GM12878 (cell line): ENCODE data around the gene AP5Z1. TPM values are rescaled to one million over a fixed set of nuclear protein-coding genes. Genes with fewer than 3 reads are reported as not detected.

Experiments
- ATAC-seq: fragments of 200-7000 bp; cut with Tn5 transposase; 3 replicates; pipeline ENCODE4 v1.9.1; 2020; ENCODE audit warnings: mild to moderate bottlenecking, moderate library complexity
- BruUV-seq: library from RNA; stranded (reverse); fragments of 400-500 nt; replicated peaks from 2 replicates; lab custom pipeline; 2021; lab: Mats Ljungman, UMichigan
- CTCF ChIA-PET: fragments of 300-600 bp; sonication (Branson Sonifier 250); formaldehyde crosslinking; extraction: SDS; loops from one replicate; lab custom pipeline; 2021; ENCODE audit warnings: inconsistent platforms; lab: Yijun Ruan, JAX
- POLR2A ChIA-PET: fragments of 350-600 bp; formaldehyde crosslinking; extraction: SDS; loops from one replicate; lab custom pipeline; 2021; ENCODE audit warnings: inconsistent platforms; lab: Charles Lee
- RAD21 ChIA-PET: fragments of 300-600 bp; sonication (Branson Sonifier 250); formaldehyde crosslinking; loops from one replicate; lab custom pipeline; 2023; ENCODE audit warnings: antibody characterized with exemption; ENCODE audit not compliant: unreplicated experiment; lab: Charles Lee
- SMC1A ChIA-PET: fragments of 300-600 bp; sonication (Branson Sonifier 250); formaldehyde crosslinking; loops from one replicate; lab custom pipeline; 2023; ENCODE audit not compliant: unreplicated experiment, uncharacterized antibody; lab: Charles Lee
- DNase-seq: peaks from one replicate; pipeline ENCODE4 v3.0.0-alpha.2; 2011; ENCODE audit warnings: low read depth, low spot score
- FAIRE-seq: peaks from 3 replicates; lab custom pipeline; 2011; peaks lifted over from hg19 to GRCh38; lab: Jason Lieb, UNC
- H2AFZ ChIP-seq: 2 replicates; pipeline ENCODE4 v1.6.0; 2011; ENCODE audit warnings: low read depth, low read length, control low read depth; ENCODE audit not compliant: control insufficient read depth
- H3K27ac ChIP-seq: 2 replicates; pipeline ENCODE4 v1.5.1; 2011; ENCODE audit warnings: control low read depth; ENCODE audit not compliant: control insufficient read depth, insufficient read depth
- H3K27me3 ChIP-seq, 2 experiments: replicated peaks in 1 of 2; 2 replicates each; pipeline versions ENCODE4 v1.6.0 to v1.6.1; 2011; ENCODE audit warnings: low read length in 1 of 2; ENCODE audit not compliant: control insufficient read depth in 2 of 2, insufficient read depth in 2 of 2
- H3K36me3 ChIP-seq, 2 experiments: 2 replicates each; pipeline ENCODE4 v1.5.1; 2011; ENCODE audit warnings: low read length in 1 of 2; ENCODE audit not compliant: control insufficient read depth in 2 of 2, insufficient read depth in 2 of 2
- H3K4me1 ChIP-seq: 2 replicates; pipeline ENCODE4 v1.6.1; 2011; ENCODE audit warnings: mild to moderate bottlenecking, low read length, moderate library complexity, mixed read lengths; ENCODE audit not compliant: control insufficient read depth, insufficient read depth
- H3K4me2 ChIP-seq: 2 replicates; pipeline ENCODE4 v1.6.0; 2011; ENCODE audit warnings: control low read depth; ENCODE audit not compliant: control insufficient read depth, insufficient read depth
- H3K4me3 ChIP-seq: fragments of 200-600 bp; sonication (generic); 2 replicates; pipeline ENCODE4 v1.5.1; 2016
- H3K79me2 ChIP-seq: 2 replicates; pipeline ENCODE4 v1.6.0; 2011; ENCODE audit warnings: low read length; ENCODE audit not compliant: control insufficient read depth, insufficient read depth
- H3K9ac ChIP-seq: 2 replicates; pipeline ENCODE4 v1.8.0; 2011; ENCODE audit warnings: low read length, control low read depth, mixed read lengths; ENCODE audit not compliant: control insufficient read depth, insufficient read depth
- H3K9me3 ChIP-seq: replicated peaks from 3 replicates; pipeline ENCODE4 v1.5.1; 2011; ENCODE audit warnings: mild to moderate bottlenecking, low read length; ENCODE audit not compliant: control insufficient read depth, insufficient read depth
- H4K20me1 ChIP-seq: 2 replicates; pipeline ENCODE4 v1.6.0; 2011; ENCODE audit not compliant: control insufficient read depth, insufficient read depth
- ATF7 ChIP-seq: fragments of 450-650 bp; IDR thresholded peaks from 2 replicates; pipeline ENCODE4 v1.6.1; 2016; ENCODE audit warnings: low read depth, mild to moderate bottlenecking
- BHLHE40 ChIP-seq, 2 experiments: fragments of 450-650 bp in 1 of 2; IDR thresholded peaks; 2 replicates each; pipeline ENCODE4 v1.6.1; 2011 to 2017; ENCODE audit warnings: low read depth in 2 of 2, borderline replicate concordance in 1 of 2, improper control_type of control experiment in 1 of 2, low read length in 1 of 2, mild to moderate bottlenecking in 1 of 2
- CHD2 ChIP-seq: IDR thresholded peaks from 2 replicates; pipeline ENCODE4 v1.6.1; 2011; ENCODE audit warnings: low read depth, low read length, improper control_type of control experiment, borderline replicate concordance
- CTCF ChIP-seq, 3 experiments: IDR thresholded peaks in 2 of 3; conservative IDR thresholded peaks in 1 of 3; 2 replicates each; pipeline ENCODE4 v1.5.1; 2011; ENCODE audit warnings: low read depth in 3 of 3, low read length in 3 of 3, mild to moderate bottlenecking in 3 of 3, control low read depth in 2 of 3, moderate library complexity in 2 of 3, inconsistent platforms in 1 of 3, mixed read lengths in 1 of 3; ENCODE audit not compliant: control insufficient read depth in 2 of 3, insufficient read depth in 1 of 3; ENCODE audit errors: extremely low read depth in 1 of 3
- GABPA ChIP-seq: IDR thresholded peaks from 2 replicates; pipeline ENCODE4 v1.6.1; 2014; ENCODE audit warnings: antibody characterized with exemption, low read depth, mild to moderate bottlenecking, inconsistent platforms
- HDAC6 ChIP-seq: fragments of 200-600 bp; sonication (generic); IDR thresholded peaks from one replicate; pipeline ENCODE4 v1.8.0; 2017; ENCODE audit warnings: antibody characterized with exemption; ENCODE audit not compliant: unreplicated experiment
- HDGF ChIP-seq: fragments of 450-650 bp; IDR thresholded peaks from 2 replicates; pipeline ENCODE4 v1.6.1; 2016; ENCODE audit warnings: antibody characterized with exemption
- IRF3 ChIP-seq: fragments of 450-650 bp; IDR thresholded peaks from 2 replicates; pipeline ENCODE4 v1.6.1; 2014; ENCODE audit warnings: mild to moderate bottlenecking
- NR2C2 ChIP-seq: IDR thresholded peaks from 2 replicates; pipeline ENCODE4 v1.6.1; 2011; ENCODE audit warnings: borderline replicate concordance, low read depth; ENCODE audit not compliant: control insufficient read depth, insufficient read length
- POLR2A ChIP-seq: IDR thresholded peaks from 2 replicates; pipeline ENCODE4 v1.6.1; 2011; ENCODE audit warnings: low read depth, mild to moderate bottlenecking, low read length
- RAD51 ChIP-seq: fragments of 450-650 bp; IDR thresholded peaks from 2 replicates; pipeline ENCODE4 v1.6.1; 2016; ENCODE audit warnings: moderate library complexity, mild to moderate bottlenecking, inconsistent platforms
- TAF1 ChIP-seq: IDR thresholded peaks from 2 replicates; pipeline ENCODE4 v1.6.1; 2011; ENCODE audit warnings: mild to moderate bottlenecking, low read depth, low read length, borderline replicate concordance
- TCF12 ChIP-seq: IDR thresholded peaks from 2 replicates; pipeline ENCODE4 v1.6.1; 2011; ENCODE audit warnings: low read depth, mild to moderate bottlenecking, low read length
- ZZZ3 ChIP-seq: IDR thresholded peaks from 2 replicates; pipeline ENCODE4 v1.6.1; 2011; ENCODE audit warnings: low read depth; ENCODE audit not compliant: control insufficient read depth, insufficient read length
- WGBS: methylation state at CpG from one replicate; pipeline ENCODE4 v1.1.6; 2016; ENCODE audit warnings: low lambda C conversion rate; ENCODE audit not compliant: insufficient replicate concordance, insufficient coverage; ENCODE audit errors: missing lambda C conversion rate; 5-methylcytosine and 5-hydroxymethylcytosine counted together
- in situ Hi-C: fragments of 300-500 bp; cut with MboI; formaldehyde crosslinking; loops from 9 replicates; pipeline ENCODE4 v1.14.3; 2018; ENCODE audit warnings: mixed read lengths
- intact Hi-C: fragments of 100-400 bp; cut with micrococcal nuclease; formaldehyde crosslinking; loops from one replicate; pipeline ENCODE4 v1.14.2; 2022; ENCODE audit not compliant: unreplicated experiment
- polyA plus RNA-seq, 11 experiments: library from polyadenylated mRNA; depleted of rRNA in 4 of 11; unstranded in 6 of 11; stranded (reverse) in 5 of 11; fragments of >200 nt; fragmentation: Nextera tagmentation in 4 of 11; fragmentation: Illumina TruSeq in 1 of 11; extraction: Ambion mirVana in 4 of 11; extraction: Trizol in 1 of 11; gene quantifications; 1 replicate in 1 of 11; 2 replicates in 10 of 11; pipeline versions ENCODE4 v1.2.1 to v1.2.3, GENCODE V29; 2011 to 2016; ENCODE audit warnings: inconsistent platforms in 2 of 11, missing spikeins in 2 of 11, low read depth in 1 of 11
- total RNA-seq, 4 experiments: library from RNA; depleted of rRNA in 3 of 4; stranded (reverse); fragments of >200 nt in 3 of 4; fragmentation: Illumina TruSeq in 1 of 4; extraction: Trizol in 1 of 4; gene quantifications; 2 replicates each; pipeline versions ENCODE4 v1.2.1 to v1.2.3, GENCODE V29; 2013 to 2021

The AP5Z1 gene
- total and polyA plus RNA-seq, 10 of the 15 experiments (the other 5 are each of a cell fraction or from before 2014, with no cell fraction given) = 0.37 to 43.4 (median 19.4) TPM

DNA sequence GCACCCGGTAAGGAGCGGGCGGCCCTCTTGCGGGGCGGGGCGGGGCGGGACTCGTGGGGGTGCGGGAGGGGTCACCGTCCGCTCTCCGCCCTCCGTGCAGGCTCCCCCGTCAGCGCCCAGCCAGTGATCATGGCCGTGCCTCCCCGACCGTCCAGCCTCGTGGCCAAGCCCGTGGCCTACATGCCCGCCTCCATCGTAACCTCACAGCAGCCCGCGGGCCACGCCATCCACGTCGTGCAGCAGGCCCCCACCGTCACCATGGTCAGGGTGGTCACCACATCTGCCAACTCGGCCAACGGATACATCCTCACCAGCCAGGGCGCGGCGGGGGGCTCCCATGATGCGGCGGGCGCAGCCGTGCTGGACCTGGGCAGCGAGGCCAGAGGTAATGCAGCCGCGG, 16.2 kb upstream of the AP5Z1 start:
- H4K20me1 ChIP-seq = no peaks in the 10 kb centered on the region
- intact Hi-C loops = no loop called here
- TF ChIP-seq CHD2 (no peak), POLR2A (peak; percentile 48; the same call in 1 of the 2 replicates), TAF1 (no peak)
- in situ Hi-C loops = no loop called here
- H3K9ac ChIP-seq = no peak overlapping the region
- ATAC-seq (no peak), FAIRE-seq (no peak), DNase-seq (no peak)
- ChIA-PET CTCF (no interaction called here), POLR2A (no interaction called here), RAD21 (no interaction called here), SMC1A (no interaction called here)
- no peak overlapping the region for H2AFZ ChIP-seq
- H3K79me2 ChIP-seq = no peaks in the 10 kb centered on the region
- H3K27ac ChIP-seq = no peak overlapping the region
- H3K36me3 ChIP-seq = peaks cover 11 to 33% of the 10 kb centered on the region in 2 experiments; a peak in 3 of 4 replicates
- BruUV-seq = no TSS peak
- H3K27me3 ChIP-seq = no peaks in the 10 kb centered on the region
- H3K4me1 ChIP-seq = no peaks in the 10 kb centered on the region
- H3K9me3 ChIP-seq = no peaks in the 10 kb centered on the region
- no peak overlapping the region for H3K4me3 ChIP-seq
- 96% methylated on average over 35 of the region's 40 CpGs for WGBS
- H3K4me2 ChIP-seq = no peak overlapping the region

- in situ Hi-C loops (no loop called here), intact Hi-C loops (no loop called here)
- Histone ChIP-seq H3K27me3 (no peaks in the 10 kb centered on the region), H4K20me1 (no peaks in the 10 kb centered on the region), H3K4me3 (no peak overlapping the region), H2AFZ (no peak overlapping the region), H3K9me3 (no peaks in the 10 kb centered on the region), H3K79me2 (no peaks in the 10 kb centered on the region), H3K27ac (no peak overlapping the region), H3K36me3 (peaks cover 9 to 25% of the 10 kb centered on the region in 2 experiments; a peak in 3 of 4 replicates), H3K9ac (no peak overlapping the region), H3K4me1 (no peaks in the 10 kb centered on the region), H3K4me2 (no peak overlapping the region)
- ChIA-PET SMC1A (no interaction called here), RAD21 (no interaction called here), POLR2A (no interaction called here), CTCF (no interaction called here)
- no TSS peak for BruUV-seq
- WGBS = 98% methylated on average over 26 of the region's 26 CpGs
- ATAC-seq (no peak), DNase-seq (no peak), FAIRE-seq (no peak)
- no peak for TF ChIP-seq HDGF
- TF ChIP-seq IRF3 = no peak
- TF ChIP-seq ATF7 = no peak
- no peak for TF ChIP-seq GABPA
- no peak for TF ChIP-seq TCF12
- no peak for TF ChIP-seq BHLHE40 (IDR thresholded peaks at IDR 0.05; ENCODE audit: borderline replicate concordance in 1 of 2, low read depth in 2 of 2, low read length in 1 of 2)
- no peak for TF ChIP-seq CTCF (IDR thresholded peaks at IDR 0.05 in 2 of 3, conservative IDR thresholded peaks at IDR 0.05 in 1 of 3; ENCODE audit: control insufficient read depth in 2 of 3, extremely low read depth in 1 of 3, insufficient read depth in 1 of 3, low read depth in 3 of 3, low read length in 3 of 3)
- TF ChIP-seq ZZZ3 = no peak
- TF ChIP-seq RAD51 = no peak
- no peak for TF ChIP-seq HDAC6
- no peak for TF ChIP-seq NR2C2
These were observed 14.5 kb upstream of the AP5Z1 start for GRCh38 chr7:4760952-4761351.
